Dedifferentiated amniotic fluid mesenchymal stem cell (primary cell): Measurements from ENCODE around the gene FOXC2.

Experiments
- DNase-seq: peaks from one replicate; pipeline ENCODE4 v3.0.0-alpha.2; 2016; ENCODE audit errors: extremely low spot score

FOXC2 gene

GRCh38 chr16:86566601-86566965 is at the start of gene FOXC2:
Gene FOXC2, plus strand, starts transcription at chr16:86566829. Its CDS starts 507 bp downstream, at chr16:86567336.
- DNase-seq, result peak; percentile 97

- no peak for DNase-seq
These were observed 49.6 kb upstream of the FOXC2 start for GRCh38 chr16:86517033-86517432.

GRCh38 chr16:86517652-86518258 is 48.9 kb upstream of the FOXC2 start:
- peak; percentile 56 for DNase-seq

GRCh38 chr16:86519007-86519648 is 47.5 kb upstream of the FOXC2 start:
- no peak for DNase-seq

GRCh38 chr16:86519649-86520316 is 46.8 kb upstream of the FOXC2 start:
- peak; percentile 63 for DNase-seq

- no peak for DNase-seq
These were observed 46.1 kb upstream of the FOXC2 start for GRCh38 chr16:86520317-86521210.

- no peak for DNase-seq
These were observed 45.1 kb upstream of the FOXC2 start for GRCh38 chr16:86521236-86522197.

- DNase-seq, result no peak
These were observed 44.0 kb upstream of the FOXC2 start for GRCh38 chr16:86522634-86523033.

GRCh38 chr16:86523166-86523740 is 43.4 kb upstream of the FOXC2 start:
- DNase-seq, result no peak

GRCh38 chr16:86524029-86524428 is 42.6 kb upstream of the FOXC2 start:
- no peak for DNase-seq

- no peak for DNase-seq
These were observed 40.9 kb upstream of the FOXC2 start for GRCh38 chr16:86525696-86526095.

GRCh38 chr16:86527366-86527765 is 39.3 kb upstream of the FOXC2 start:
- DNase-seq, result no peak

- DNase-seq, result no peak
These were observed 38.3 kb upstream of the FOXC2 start for GRCh38 chr16:86528061-86528929.

- DNase-seq, result no peak
These were observed 37.5 kb upstream of the FOXC2 start for GRCh38 chr16:86529160-86529559.

GRCh38 chr16:86530251-86531190 is 36.1 kb upstream of the FOXC2 start:
- DNase-seq, result no peak

GRCh38 chr16:86531191-86531545 is 35.5 kb upstream of the FOXC2 start:
- DNase-seq, result no peak

- no peak for DNase-seq
These were observed 34.7 kb upstream of the FOXC2 start for GRCh38 chr16:86531641-86532525.

GRCh38 chr16:86532526-86532815 is 34.2 kb upstream of the FOXC2 start:
- no peak for DNase-seq
